Dermis microvascular lymphatic vessel endothelial cell (primary cell): ENCODE results near the gene CMTM6. TPM values are rescaled to one million over a fixed set of nuclear protein-coding genes. Genes with fewer than 3 reads are reported as not detected.
"Not testable (repeated sequence)": the region's sequence is repeated elsewhere in the genome, so short reads cannot be mapped to it uniquely, and the experiment has no call there.

Source experiments
- DNase-seq, 2 donors: peaks; one replicate each; pipeline versions ENCODE4 v3.0.0 to v3.0.0-alpha.2; 2010; ENCODE audit warnings: low read depth in 2 of 2
- total RNA-seq: library from RNA; depleted of rRNA; stranded (reverse); fragments of >200 nt; gene quantifications from 2 replicates; pipeline ENCODE4 v1.2.1, GENCODE V29; 2014

CMTM6 gene
- total RNA-seq, 1 donor from 2014 or later = 98.6 TPM

- no peak for DNase-seq
Observed at GRCh38 chr3:32448686-32449474, 53.8 kb downstream of the CMTM6 start.

- DNase-seq = no peak
Observed at GRCh38 chr3:32447865-32448400, 54.7 kb downstream of the CMTM6 start.

- peak; percentile 81 to 95 for DNase-seq
Observed at GRCh38 chr3:32443478-32443877, 59.2 kb downstream of the CMTM6 start.

- DNase-seq = no peak
Observed at GRCh38 chr3:32442766-32443165, 59.9 kb downstream of the CMTM6 start.

- DNase-seq = no peak
Observed at GRCh38 chr3:32440611-32441350, 61.9 kb downstream of the CMTM6 start.

GRCh38 chr3:32439421-32439820, 63.2 kb downstream of the CMTM6 start:
- not testable (repeated sequence) for DNase-seq

- DNase-seq = peak in 1 of 2 donors; percentile 38
Observed at GRCh38 chr3:32438596-32439344, 63.9 kb downstream of the CMTM6 start.

- no peak for DNase-seq
Observed at GRCh38 chr3:32437896-32438295, 64.8 kb downstream of the CMTM6 start.

DNA sequence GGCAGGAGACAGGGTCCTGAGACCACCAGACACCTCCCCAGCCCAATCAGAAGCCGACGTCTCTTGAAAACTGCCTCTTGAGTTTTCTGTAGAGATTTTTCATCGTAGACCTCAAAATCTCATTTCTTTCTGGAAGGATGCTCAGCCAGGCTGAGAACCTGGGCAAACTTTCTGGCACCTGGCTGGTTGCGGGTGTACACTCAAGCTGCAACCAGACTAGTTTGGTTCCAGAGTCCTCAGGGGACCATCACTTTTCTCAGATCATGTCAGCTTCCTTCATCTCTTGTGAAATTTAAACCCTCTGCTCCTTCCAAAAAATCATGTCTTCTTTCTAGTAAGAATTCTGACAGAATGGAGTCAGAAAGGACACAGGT, 65.8 kb downstream of the CMTM6 start:
- DNase-seq = no peak

DNA sequence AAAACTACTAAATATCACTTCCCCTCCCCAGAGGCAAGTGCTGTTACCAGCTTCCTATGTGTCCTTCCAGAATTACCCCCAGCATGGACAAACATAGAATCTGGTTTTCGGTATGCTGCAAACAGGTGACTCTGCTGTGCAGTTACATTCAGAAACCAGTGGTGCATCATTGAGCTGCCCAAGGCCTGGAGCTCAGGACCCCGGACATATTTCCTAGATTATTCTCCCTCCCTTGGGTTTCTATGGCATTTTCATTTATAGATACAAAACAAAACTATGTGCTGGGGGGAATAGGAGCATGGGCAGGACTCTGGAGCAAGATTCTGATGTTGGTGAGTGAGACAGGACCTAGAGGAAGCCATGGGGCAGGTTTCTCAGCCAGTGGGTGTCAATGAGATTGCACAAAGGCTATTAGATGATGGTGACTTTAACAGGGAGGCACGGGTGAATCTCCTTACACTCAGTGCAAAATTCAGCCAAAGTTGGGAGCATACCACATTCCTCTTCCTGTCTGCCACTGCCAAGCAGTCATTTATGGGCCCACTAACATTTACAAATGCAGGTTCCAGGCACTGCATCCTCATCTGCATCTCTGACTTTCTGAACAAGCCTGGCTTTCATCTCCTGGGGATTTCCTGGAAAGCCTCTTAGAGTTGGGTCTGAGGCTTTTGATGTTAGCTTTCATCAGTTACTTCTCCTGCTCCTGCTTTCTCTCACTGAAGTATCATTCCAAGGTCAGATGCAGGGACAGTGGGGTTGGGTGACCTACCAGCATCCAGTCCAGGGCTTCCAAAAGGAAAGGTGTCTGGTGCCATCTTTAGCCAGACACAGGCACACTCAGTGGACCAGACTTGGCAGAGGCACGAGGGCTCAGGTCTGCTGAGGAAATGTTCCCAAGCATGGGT, 66.5 kb downstream of the CMTM6 start:
- DNase-seq = no peak

- no peak for DNase-seq
Observed at GRCh38 chr3:32434206-32434605, 68.4 kb downstream of the CMTM6 start.

- DNase-seq = no peak
Observed at GRCh38 chr3:32432711-32433530, 69.7 kb downstream of the CMTM6 start.

DNA sequence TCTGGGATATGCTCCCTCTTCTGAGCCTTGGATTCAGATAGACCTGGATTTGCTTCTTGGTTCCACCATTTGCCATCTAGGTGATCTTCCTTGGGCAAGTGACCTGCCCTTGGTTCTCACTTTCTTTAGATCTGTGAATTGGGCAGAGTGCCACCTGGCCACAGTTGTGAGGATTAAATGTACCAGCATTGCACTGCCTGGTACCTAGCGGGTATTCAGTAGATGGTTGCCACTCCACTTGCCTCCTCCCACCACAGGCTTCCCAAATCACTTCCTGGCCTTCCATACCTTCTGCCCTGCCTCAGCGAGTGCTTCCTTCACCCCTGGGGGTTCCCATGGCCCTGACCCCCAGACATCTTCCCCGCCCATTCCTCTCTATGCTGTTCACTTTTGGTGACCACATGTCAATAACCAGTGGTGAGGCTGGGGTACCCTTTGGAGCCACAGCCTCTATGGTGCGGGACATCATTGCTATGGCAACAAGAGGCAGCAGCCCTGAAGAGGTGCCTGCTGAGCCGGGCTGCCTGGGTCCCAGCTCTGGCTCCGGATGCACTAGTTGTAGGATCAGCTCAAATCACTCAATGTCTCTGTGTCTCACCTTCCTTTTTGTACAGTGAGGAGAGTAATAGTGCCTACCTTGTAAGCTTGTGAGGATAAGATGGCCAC, 70.5 kb downstream of the CMTM6 start:
- no peak for DNase-seq

DNA sequence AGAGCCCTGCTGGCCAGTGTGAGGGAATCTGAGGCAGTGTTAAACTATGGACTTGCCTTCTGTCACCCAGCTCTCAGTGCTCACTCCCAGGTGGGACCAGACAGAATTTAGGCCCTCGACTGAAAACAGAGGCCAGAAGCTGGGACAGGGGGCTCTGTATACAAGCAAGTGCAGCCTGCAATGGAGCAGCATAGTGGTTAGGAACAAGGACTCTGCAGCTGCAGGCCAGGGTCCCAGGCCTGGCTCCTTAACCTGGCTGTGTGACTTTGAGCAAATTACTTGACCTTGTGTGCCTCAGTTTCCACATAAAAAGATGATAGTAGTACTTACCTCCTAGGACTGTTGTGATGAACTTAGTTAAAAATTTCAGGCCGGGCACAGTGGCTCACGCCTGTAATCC, 71.2 kb downstream of the CMTM6 start:
- no peak for DNase-seq

Other genes starting within 250 kb of the CMTM6 start
- gene CMTM7, start 111.0 kb downstream of the CMTM6 start, total RNA-seq = 19.8 and 28.1 TPM in 2 replicates
- 32.7 and 38.6 TPM in 2 replicates for gene DYNC1LI1, start 68.0 kb upstream of the CMTM6 start, total RNA-seq
- 21.1 and 22.5 TPM in 2 replicates for gene CNOT10, start 182.3 kb upstream of the CMTM6 start, total RNA-seq